ENCODE data around the gene ZSCAN18.

DNA sequence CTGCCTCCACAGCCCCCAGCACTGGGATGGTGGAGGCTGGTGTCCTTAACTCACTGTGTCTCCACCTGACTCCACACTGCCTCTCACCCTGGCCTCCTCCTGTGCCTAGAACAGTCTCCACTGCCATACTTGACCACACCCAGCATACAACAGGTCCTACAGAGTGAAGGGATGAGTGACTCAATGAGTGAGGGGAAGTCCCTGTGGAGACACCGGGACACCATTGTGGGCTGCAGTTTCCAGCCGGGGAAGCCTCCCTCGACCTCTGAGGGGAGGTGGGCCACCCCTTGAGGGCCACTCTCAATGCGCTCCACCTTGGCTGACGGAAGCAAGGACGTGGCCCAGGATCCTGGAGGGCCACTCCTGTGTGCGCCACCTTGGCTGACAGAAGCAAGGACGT, 41.8 kb downstream of the ZSCAN18 start:
- TF ChIP-seq, protein P1, sequence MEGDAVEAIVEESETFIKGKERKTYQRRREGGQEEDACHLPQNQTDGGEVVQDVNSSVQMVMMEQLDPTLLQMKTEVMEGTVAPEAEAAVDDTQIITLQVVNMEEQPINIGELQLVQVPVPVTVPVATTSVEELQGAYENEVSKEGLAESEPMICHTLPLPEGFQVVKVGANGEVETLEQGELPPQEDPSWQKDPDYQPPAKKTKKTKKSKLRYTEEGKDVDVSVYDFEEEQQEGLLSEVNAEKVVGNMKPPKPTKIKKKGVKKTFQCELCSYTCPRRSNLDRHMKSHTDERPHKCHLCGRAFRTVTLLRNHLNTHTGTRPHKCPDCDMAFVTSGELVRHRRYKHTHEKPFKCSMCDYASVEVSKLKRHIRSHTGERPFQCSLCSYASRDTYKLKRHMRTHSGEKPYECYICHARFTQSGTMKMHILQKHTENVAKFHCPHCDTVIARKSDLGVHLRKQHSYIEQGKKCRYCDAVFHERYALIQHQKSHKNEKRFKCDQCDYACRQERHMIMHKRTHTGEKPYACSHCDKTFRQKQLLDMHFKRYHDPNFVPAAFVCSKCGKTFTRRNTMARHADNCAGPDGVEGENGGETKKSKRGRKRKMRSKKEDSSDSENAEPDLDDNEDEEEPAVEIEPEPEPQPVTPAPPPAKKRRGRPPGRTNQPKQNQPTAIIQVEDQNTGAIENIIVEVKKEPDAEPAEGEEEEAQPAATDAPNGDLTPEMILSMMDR (IDR thresholded peaks at IDR 0.05; ENCODE audit: low read length) = no peak
- TF ChIP-seq EZH2 (optimal IDR thresholded peaks at IDR 0.05; ENCODE audit: low read depth, low read length) = no peak

Data from MM.1S (cell line).